ENCODE measurements around the gene KCTD7.
"Not testable (repeated sequence)": the region's sequence is repeated elsewhere in the genome, so short reads cannot be mapped to it uniquely, and the experiment has no call there.

The KCTD7 gene

DNA sequence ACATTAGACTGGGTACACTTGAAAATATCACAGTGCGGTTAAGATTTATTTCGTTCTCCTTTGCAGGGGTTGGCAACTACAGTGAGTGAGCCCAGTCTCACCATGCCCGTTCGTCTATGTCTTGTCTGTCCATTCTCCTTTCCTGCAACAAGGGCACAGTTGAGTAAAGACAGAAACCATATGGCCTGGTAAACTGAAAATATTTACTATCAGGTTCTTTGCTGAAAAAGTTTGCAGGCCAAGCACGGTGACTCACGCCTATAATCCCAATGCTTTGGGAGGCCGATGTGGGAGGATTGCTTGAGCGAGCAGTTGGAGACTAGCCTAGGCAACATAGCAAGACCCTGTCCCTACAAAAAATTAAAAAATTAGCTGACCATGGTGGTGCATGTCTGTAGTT is 11.4 kb upstream of the KCTD7 start:
- DNase-seq (ENCODE audit: low spot score): no peak

DNA sequence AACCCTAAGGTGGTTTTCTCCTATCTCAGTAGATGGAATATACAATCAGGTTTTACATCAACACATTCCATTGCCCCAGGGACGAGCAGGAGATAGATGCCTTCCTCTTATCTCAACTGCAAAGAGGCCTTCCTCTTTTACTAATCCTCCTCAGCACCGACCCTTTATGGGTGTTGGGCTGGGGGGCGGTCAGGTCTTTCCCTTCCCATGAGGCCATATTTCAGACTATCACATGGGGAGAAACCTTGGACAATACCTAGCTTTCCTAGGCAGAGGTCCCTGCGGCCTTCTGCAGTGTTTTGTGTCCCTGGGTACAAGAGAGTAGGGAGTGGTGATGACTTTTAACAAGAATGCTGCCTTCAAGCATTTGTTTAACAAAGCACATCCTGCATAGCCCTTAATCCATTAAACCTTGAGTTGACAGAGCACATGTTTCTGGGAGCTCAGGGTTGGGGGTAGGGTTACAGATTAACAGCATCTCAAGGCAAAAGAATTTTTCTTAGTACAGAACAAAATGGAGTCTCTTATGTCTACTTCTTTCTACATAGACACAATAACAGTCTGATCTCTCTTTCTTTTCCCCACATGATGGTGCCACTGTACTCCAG is 9.2 kb upstream of the KCTD7 start:
- not testable (repeated sequence) for DNase-seq (ENCODE audit: low spot score)

- peak; percentile 52 for DNase-seq (ENCODE audit: low spot score)
Observed at GRCh38 chr7:66626331-66626934, 2.2 kb upstream of the KCTD7 start.

DNA sequence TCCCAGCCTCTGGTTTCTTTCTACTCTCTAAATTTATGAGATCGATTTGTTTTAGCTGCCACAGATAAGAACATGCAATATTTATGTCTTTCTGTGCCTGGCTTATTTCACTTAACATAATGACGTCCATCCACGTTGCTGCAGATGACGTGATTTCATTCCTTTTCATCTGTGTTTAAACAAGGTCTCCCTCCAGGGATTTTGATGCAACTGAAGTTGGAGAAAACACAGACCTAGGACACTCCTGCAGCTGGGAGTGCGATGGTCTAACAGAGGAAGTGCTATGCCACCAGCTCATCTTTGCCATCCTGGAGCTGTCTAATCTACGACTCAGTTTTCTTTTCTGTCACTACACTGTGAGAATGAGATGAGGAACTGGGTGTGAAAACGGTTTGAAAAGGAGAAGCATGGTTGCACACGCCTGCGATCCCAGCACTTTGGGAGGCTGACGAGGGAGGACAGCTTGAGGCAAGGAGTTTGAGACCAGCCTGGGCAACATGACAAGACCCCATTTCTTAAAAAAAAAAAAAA is 1.5 kb upstream of the KCTD7 start:
- DNase-seq (ENCODE audit: low spot score): no peak

GRCh38 chr7:66627881-66628360 is 760 bp upstream of the KCTD7 start:
- no peak for DNase-seq (ENCODE audit: low spot score)

DNA sequence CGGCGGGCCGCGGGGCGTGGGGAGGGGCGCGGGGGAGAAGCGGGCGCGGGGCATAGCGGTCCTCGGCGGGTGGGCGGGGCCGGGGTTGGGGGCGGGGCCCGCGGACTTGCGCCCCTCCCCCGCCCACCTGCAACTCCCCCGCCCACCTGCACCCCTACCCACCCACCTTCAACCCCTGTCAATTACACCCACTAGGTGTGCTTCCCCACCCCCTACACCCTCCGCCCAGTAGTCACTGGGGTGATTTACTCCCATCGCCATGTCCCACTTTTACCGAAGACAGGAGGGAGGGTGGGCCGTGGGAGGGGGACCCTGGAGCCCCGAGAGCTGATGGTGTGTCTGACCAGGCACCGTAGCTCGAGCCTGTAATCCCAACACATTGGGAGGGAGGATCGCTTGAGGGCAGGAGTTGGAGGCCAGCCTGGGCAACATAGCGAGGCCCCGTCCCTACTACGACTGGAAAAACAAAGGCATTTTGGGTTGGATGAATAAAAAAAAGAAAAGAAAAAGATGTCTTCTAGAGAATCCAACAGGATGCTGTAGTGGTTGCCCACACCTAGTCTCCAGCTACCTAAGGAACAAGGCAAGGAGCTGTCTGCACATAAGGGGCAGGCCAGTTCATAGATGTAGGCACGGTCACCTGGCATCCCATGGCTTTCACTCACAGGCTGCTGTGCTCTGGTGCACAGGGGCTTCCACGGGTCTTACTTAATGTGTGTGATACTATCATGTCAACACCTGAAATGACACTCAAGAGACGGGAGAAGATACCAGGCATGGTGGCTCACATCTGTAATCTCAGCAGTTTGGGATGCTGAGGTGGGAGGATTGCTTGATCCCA is 761 bp downstream of the KCTD7 start:
- no peak for DNase-seq (ENCODE audit: low spot score)

GRCh38 chr7:66630531-66630930 is 1.9 kb downstream of the KCTD7 start:
- no peak for DNase-seq (ENCODE audit: low spot score)

DNA sequence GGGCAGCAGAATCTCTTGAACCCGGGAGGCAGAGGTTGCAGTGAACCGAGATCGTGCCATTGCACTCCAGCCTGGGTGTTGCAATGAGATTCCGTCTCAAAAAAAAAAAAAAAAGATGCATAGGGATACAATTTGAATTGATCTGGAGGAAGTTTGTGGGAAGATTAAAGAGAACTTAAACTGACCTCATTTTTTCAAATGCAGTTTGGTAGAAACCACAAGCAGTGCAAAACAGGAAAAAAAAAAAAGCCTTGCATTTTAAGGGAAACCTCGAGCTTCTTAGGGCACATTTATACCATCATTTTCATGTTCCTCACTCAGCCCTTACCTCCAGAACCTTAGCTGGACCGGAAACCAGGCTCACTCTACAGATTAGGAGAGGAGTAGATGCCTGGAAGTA is 2.8 kb downstream of the KCTD7 start:
- no peak for DNase-seq (ENCODE audit: low spot score)

DNA sequence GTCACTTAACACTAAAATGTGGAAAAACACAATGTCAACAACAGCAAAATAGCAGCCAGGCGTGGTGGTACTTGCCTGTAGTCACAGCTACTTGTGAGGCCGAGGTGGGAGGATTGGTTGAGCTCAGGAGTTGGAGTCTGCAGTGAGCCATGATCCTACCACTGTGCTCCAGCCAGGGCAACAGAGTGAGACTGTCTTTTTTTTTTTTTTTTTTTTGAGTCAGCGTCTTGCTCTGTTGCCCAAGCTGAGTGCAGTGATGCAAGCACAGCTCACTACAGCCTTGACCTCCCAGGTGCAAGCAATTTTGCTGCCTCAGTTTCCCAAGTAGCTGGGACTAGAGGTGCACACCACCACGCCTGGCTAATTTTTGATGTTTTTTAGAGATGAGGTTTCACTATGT is 6.1 kb downstream of the KCTD7 start:
- no peak for DNase-seq (ENCODE audit: low spot score)

DNA sequence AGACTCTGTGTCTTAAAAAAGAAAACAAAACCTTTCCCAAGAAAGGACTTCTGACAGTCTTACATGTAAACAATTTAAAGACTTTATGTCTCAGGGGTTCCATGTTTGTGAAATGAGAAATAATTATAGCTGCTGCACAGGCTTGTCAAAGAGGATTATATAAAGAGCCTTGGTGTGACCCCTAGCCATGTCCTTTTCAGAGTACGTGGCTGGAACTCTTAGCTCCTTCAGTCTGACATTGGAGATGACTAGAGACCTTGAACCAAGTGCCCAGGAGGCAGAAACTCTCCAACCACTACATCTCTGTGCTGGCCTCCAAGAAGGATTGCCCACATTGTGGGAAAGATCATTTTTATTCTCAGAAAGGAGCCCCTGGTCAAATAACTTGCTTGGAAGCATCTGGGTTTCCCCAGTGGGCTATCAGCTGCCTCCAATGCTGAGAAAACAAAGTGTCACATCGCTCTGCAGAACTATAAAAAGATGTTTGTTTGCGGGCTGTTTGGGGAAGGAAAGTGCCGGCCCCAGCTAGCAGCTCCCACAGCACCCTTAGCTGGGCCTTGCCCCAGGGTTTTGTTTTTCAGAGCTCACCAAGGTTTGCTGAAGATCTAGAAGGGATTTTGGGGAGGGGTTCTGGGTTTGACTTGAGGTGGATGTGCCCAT is 6.8 kb downstream of the KCTD7 start:
- not testable (repeated sequence) for DNase-seq (ENCODE audit: low spot score)

DNA sequence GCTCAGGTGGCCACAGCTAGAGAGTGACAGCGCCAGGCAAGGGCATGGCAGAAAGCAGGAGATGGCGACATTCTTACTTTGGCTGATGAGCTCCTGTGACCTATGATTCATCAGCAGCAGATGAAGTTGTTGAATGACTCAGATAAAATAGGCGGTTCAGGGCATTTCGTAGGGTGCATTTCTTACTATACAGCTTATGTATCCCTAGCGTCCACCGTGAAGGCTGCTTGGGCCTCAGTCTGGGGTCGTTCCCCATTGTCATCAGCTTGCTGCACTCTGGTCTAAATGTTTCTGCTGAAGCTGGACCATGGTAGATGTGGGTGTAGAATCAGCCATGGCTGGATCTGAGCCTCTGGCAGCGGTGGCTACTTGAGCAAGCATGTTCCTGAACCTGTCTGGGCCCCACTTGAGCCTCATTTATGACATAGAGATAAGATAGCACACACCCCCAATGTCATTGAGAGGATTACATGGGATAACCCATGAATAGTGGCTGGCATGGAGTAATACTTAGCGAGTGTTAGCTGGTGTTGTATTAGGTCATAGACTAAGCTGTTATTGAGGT is 7.4 kb downstream of the KCTD7 start:
- DNase-seq (ENCODE audit: low spot score): peak; percentile 88

GRCh38 chr7:66638309-66639099 is 9.8 kb downstream of the KCTD7 start:
- no peak for DNase-seq (ENCODE audit: low spot score)

GRCh38 chr7:66639773-66640172 is 11.1 kb downstream of the KCTD7 start:
- no peak for DNase-seq (ENCODE audit: low spot score)

DNA sequence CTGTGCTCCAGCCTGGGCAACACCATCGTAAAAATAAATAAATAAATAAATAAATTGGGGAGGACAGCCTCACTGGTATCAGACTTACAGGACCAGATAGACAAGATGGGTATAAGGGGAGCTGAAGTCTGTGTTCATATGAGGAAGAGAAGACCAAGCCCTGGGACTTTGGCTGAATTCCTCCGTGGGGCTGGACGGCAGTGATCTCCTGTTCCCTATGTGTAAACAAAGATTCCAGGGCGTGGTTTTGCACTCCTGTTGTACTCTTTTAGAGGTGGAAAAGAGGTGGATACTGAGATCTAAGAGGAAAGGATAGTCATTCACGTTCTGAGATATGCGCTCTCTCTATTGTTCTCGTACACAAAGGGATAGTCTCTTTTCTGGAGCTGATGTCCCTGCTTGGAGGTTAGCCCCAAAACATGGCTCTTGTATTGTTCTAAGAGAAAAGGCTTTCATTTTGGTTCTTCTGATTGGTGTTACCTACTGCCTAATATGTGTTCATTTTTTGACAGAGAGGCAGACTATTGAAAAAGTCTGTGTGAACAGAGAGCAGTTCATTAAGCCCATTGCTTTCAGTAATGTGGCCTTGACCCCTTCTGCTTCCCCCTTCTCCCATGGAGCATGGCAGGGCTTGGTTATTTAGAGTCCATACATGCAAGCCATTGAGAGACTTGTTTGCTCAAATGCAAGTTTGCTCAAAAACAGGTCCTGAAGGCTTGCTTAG is 12.3 kb downstream of the KCTD7 start:
- no peak for DNase-seq (ENCODE audit: low spot score)

GRCh38 chr7:66641526-66641871 is 12.8 kb downstream of the KCTD7 start:
- no peak for DNase-seq (ENCODE audit: low spot score)

DNA sequence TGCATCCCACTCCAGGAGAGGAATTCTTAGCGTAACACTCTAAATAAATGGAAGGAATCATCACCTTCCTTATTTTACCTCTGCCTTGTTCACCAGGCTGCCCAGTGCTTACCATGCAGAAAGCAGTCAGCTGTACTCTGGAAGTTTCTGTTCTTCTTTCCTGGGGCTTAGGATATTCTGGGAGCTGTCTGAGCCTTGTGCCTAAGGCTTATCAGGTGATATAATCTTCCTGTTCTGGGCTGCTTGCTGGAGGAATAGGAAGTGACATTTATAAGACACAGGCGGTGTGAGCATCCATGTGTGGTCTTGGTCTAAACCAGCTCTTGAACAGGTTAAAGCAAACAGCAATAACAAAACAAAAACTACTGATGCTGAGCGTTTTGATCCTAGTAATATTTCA is 13.5 kb downstream of the KCTD7 start:
- DNase-seq (ENCODE audit: low spot score): no peak

GRCh38 chr7:66642932-66643331 is 14.3 kb downstream of the KCTD7 start:
- DNase-seq (ENCODE audit: low spot score): no peak

DNA sequence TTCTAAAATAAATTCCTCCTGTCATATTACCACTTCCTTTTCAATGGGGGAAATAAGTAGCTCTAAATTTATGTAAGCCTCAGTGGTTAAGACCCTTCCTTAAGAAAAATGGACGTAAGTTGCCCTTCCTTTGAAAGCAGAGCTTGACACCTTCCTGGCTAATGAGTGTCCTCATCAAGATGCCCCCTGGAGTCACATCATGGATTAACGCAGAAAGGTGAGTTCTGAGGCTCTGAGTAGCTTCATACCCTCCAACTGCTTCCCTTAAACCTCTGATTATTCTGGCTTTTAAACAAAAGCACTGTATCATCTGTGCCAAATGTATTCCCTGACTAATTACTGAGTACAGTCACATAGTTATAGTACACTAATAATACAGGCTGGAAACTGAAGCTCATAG is 14.7 kb downstream of the KCTD7 start:
- DNase-seq (ENCODE audit: low spot score): no peak

- not testable (repeated sequence) for DNase-seq (ENCODE audit: low spot score)
Observed at GRCh38 chr7:66651026-66651425, 22.3 kb downstream of the KCTD7 start.

- not testable (repeated sequence) for DNase-seq (ENCODE audit: low spot score)
Observed at GRCh38 chr7:66653719-66654274, 25.1 kb downstream of the KCTD7 start.

Data from RKO (cell line).